ENCODE results near the gene HAUS3.

HAUS3 gene

GRCh38 chr4:2254665-2255500 lies 13.0 kb upstream of the HAUS3 start:
- H3K4me3 ChIP-seq (ENCODE audit: low read depth, low read length), result no peak overlapping the region
- DNase-seq (ENCODE audit: low read depth), result no peak
- no peak for TF ChIP-seq POLR2A (IDR thresholded peaks at IDR 0.05; ENCODE audit: extremely low read depth, insufficient read length)
- no peak for TF ChIP-seq MYC (IDR thresholded peaks at IDR 0.05; ENCODE audit: low read depth, low read length)
- TF ChIP-seq MAX (IDR thresholded peaks at IDR 0.05; ENCODE audit: low read depth, low read length), result no peak

- H3K4me3 ChIP-seq (ENCODE audit: low read depth, low read length), result no peak overlapping the region
- no peak for DNase-seq (ENCODE audit: low read depth)
- TF ChIP-seq MAX (IDR thresholded peaks at IDR 0.05; ENCODE audit: low read depth, low read length), result no peak
- TF ChIP-seq POLR2A (IDR thresholded peaks at IDR 0.05; ENCODE audit: extremely low read depth, insufficient read length), result no peak
- TF ChIP-seq CTCF (IDR thresholded peaks at IDR 0.05; ENCODE audit: low read depth, low read length), result no peak
- TF ChIP-seq MYC (IDR thresholded peaks at IDR 0.05; ENCODE audit: low read depth, low read length), result no peak
These were observed 11.5 kb upstream of the HAUS3 start for GRCh38 chr4:2253160-2254084.

GRCh38 chr4:2252530-2253091 lies 10.7 kb upstream of the HAUS3 start:
- DNase-seq (ENCODE audit: low read depth), result no peak
- H3K4me3 ChIP-seq (ENCODE audit: low read depth, low read length), result no peak overlapping the region
- TF ChIP-seq MAX (IDR thresholded peaks at IDR 0.05; ENCODE audit: low read depth, low read length), result no peak
- TF ChIP-seq CTCF (IDR thresholded peaks at IDR 0.05; ENCODE audit: low read depth, low read length), result no peak
- no peak for TF ChIP-seq MYC (IDR thresholded peaks at IDR 0.05; ENCODE audit: low read depth, low read length)
- TF ChIP-seq POLR2A (IDR thresholded peaks at IDR 0.05; ENCODE audit: extremely low read depth, insufficient read length), result no peak

GRCh38 chr4:2251795-2252529 lies 10.0 kb upstream of the HAUS3 start:
- TF ChIP-seq MYC (IDR thresholded peaks at IDR 0.05; ENCODE audit: low read depth, low read length) (no peak), CTCF (IDR thresholded peaks at IDR 0.05; ENCODE audit: low read depth, low read length) (no peak), POLR2A (IDR thresholded peaks at IDR 0.05; ENCODE audit: extremely low read depth, insufficient read length) (no peak), MAX (IDR thresholded peaks at IDR 0.05; ENCODE audit: low read depth, low read length) (no peak)
- DNase-seq (ENCODE audit: low read depth), result no peak
- H3K4me3 ChIP-seq (ENCODE audit: low read depth, low read length), result no peak overlapping the region

- no peak overlapping the region for H3K4me3 ChIP-seq (ENCODE audit: low read depth, low read length)
- no peak for DNase-seq (ENCODE audit: low read depth)
- no peak for TF ChIP-seq CTCF (IDR thresholded peaks at IDR 0.05; ENCODE audit: low read depth, low read length)
- TF ChIP-seq MYC (IDR thresholded peaks at IDR 0.05; ENCODE audit: low read depth, low read length), result no peak
- no peak for TF ChIP-seq POLR2A (IDR thresholded peaks at IDR 0.05; ENCODE audit: extremely low read depth, insufficient read length)
- no peak for TF ChIP-seq MAX (IDR thresholded peaks at IDR 0.05; ENCODE audit: low read depth, low read length)
These were observed 9.3 kb upstream of the HAUS3 start for GRCh38 chr4:2251073-2251794.
